Effector memory CD4-positive, alpha-beta T cell (primary cell): ENCODE measurements around the gene PLEKHG7.

Experiments
- DNase-seq, 3 donors: peaks; one replicate each; pipeline ENCODE4 v3.0.0-alpha.2; 2020
- H3K27ac ChIP-seq: 2 replicates; pipeline ENCODE4 v1.7.0; 2013; ENCODE audit warnings: mild to moderate bottlenecking, low read length, moderate library complexity; ENCODE audit not compliant: insufficient read depth, poor library complexity, severe bottlenecking
- H3K27me3 ChIP-seq: replicated peaks from 2 replicates; pipeline ENCODE4 v1.7.0; 2013; ENCODE audit warnings: mild to moderate bottlenecking, low read length; ENCODE audit not compliant: insufficient read depth, control insufficient read depth, poor library complexity, severe bottlenecking
- H3K36me3 ChIP-seq: 2 replicates; pipeline ENCODE4 v1.7.0; 2013; ENCODE audit warnings: mild to moderate bottlenecking, low read length, moderate library complexity; ENCODE audit not compliant: control insufficient read depth, insufficient read depth
- H3K4me1 ChIP-seq: 2 replicates; pipeline ENCODE4 v1.7.0; 2013; ENCODE audit warnings: low read length, mild to moderate bottlenecking; ENCODE audit not compliant: control insufficient read depth, insufficient read depth, poor library complexity, severe bottlenecking
- H3K4me3 ChIP-seq: 2 replicates; pipeline ENCODE4 v1.7.0; 2013; ENCODE audit warnings: low read length, low read depth, mild to moderate bottlenecking; ENCODE audit not compliant: insufficient read depth, poor library complexity, severe bottlenecking
- H3K9me3 ChIP-seq: 2 replicates; pipeline ENCODE4 v1.7.0; 2013; ENCODE audit warnings: mild to moderate bottlenecking, low read length, moderate library complexity; ENCODE audit not compliant: control insufficient read depth

PLEKHG7 gene

GRCh38 chr12:92729773-92730305 lies 27.1 kb downstream of the PLEKHG7 start:
- Histone ChIP-seq H3K4me1 (no peaks in the 10 kb centered on the region), H3K4me3 (no peak overlapping the region), H3K27me3 (no peaks in the 10 kb centered on the region), H3K27ac (no peak overlapping the region), H3K9me3 (peaks cover under 1% of the 10 kb centered on the region), H3K36me3 (no peaks in the 10 kb centered on the region)
- no peak for DNase-seq

DNA sequence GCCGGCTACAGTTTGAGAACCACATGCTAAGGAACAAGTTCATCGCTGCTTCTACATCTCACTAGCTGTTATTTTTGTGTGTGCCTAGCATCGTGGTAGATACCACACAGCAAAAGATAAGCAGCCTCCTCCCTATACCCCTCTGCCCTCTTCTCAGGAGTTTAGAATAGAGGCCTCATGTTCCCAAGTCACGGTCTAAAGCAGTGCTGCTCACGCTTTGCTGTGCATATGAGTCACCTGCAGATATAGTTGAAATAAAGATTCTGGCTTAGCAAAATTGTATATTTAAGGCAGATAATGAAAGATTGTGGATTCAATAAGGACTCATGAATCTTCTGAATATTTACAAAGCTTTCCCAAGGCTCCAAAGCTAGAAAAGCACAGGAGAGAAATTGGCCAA lies 28.0 kb downstream of the PLEKHG7 start:
- Histone ChIP-seq H3K4me3 (no peak overlapping the region), H3K27me3 (no peaks in the 10 kb centered on the region)
- no peak for DNase-seq

DNA sequence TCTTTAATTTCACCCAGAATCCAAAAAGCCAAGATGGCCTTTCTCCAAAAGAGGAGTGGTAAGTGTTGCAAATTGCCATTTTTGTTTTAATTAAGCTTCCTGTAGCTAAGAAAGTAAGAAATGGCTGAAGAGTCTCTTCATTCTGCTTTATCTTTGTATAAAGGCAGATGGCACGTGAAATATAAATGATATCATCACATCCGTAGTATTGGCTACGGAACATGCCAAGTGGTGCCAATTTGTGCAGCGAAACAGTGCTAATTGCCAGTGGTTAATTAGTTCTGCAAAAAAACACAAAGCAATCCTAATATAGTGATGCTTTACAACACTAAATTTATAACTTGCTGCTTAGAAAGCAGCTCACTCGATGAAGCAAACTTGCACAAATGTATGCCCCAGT lies 29.4 kb downstream of the PLEKHG7 start:
- DNase-seq: no peak
- no peak overlapping the region for H3K27ac ChIP-seq
- H3K4me1 ChIP-seq: no peaks in the 10 kb centered on the region
- H3K9me3 ChIP-seq: no peaks in the 10 kb centered on the region
- H3K4me3 ChIP-seq: no peak overlapping the region
- H3K36me3 ChIP-seq: no peaks in the 10 kb centered on the region
- no peaks in the 10 kb centered on the region for H3K27me3 ChIP-seq

More for the DNA sequence above, 28.0 kb downstream of the PLEKHG7 start:
- Histone ChIP-seq H3K36me3 (no peaks in the 10 kb centered on the region), H3K4me1 (no peaks in the 10 kb centered on the region), H3K27ac (no peak overlapping the region), H3K9me3 (no peaks in the 10 kb centered on the region)

- no peaks in the 10 kb centered on the region for H3K9me3 ChIP-seq
- H3K27me3 ChIP-seq: no peaks in the 10 kb centered on the region
- no peak for DNase-seq
- no peaks in the 10 kb centered on the region for H3K4me1 ChIP-seq
- no peak overlapping the region for H3K27ac ChIP-seq
- no peak overlapping the region for H3K4me3 ChIP-seq
- no peaks in the 10 kb centered on the region for H3K36me3 ChIP-seq
These were observed 29.9 kb downstream of the PLEKHG7 start for GRCh38 chr12:92732716-92733115.

GRCh38 chr12:92733181-92733580 lies 30.4 kb downstream of the PLEKHG7 start:
- DNase-seq: no peak
- Histone ChIP-seq H3K27ac (no peak overlapping the region), H3K36me3 (no peaks in the 10 kb centered on the region), H3K9me3 (no peaks in the 10 kb centered on the region), H3K27me3 (no peaks in the 10 kb centered on the region), H3K4me1 (no peaks in the 10 kb centered on the region), H3K4me3 (no peak overlapping the region)

GRCh38 chr12:92733661-92734060 lies 30.9 kb downstream of the PLEKHG7 start:
- no peak overlapping the region for H3K4me3 ChIP-seq
- DNase-seq: no peak
- no peaks in the 10 kb centered on the region for H3K36me3 ChIP-seq
- H3K27ac ChIP-seq: no peak overlapping the region
- H3K4me1 ChIP-seq: no peaks in the 10 kb centered on the region
- H3K27me3 ChIP-seq: no peaks in the 10 kb centered on the region
- no peaks in the 10 kb centered on the region for H3K9me3 ChIP-seq

DNA sequence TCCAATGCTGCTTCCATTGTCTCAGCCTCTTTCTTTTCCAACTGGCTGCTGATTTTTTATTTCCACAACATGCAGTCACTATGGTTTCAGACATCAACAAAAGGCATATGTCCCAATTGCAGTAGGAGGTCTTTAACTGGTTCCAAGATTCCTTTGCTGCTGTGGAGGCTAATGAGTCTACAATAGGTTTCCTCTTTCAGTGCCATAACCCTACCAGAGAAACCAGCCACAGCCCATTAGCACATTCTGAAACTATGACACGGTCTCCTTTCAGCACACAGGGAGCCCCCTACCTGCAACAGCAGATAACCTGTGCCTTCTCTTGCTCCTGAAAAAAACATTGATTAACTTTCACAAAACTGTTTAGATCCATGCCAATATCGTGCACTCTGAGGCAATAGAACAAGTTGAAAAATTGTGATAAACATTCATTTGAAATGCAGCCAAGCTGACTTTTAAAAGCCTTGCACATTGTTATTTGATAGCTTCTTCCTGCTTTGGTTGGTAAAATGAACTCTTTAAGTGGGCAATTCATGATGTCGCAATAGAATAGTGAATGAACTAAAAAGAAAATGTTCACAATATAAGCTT lies 32.4 kb downstream of the PLEKHG7 start:
- no peak for DNase-seq
- Histone ChIP-seq H3K27me3 (no peaks in the 10 kb centered on the region), H3K4me1 (no peaks in the 10 kb centered on the region), H3K27ac (no peak overlapping the region), H3K4me3 (no peak overlapping the region), H3K36me3 (no peaks in the 10 kb centered on the region), H3K9me3 (no peaks in the 10 kb centered on the region)

DNA sequence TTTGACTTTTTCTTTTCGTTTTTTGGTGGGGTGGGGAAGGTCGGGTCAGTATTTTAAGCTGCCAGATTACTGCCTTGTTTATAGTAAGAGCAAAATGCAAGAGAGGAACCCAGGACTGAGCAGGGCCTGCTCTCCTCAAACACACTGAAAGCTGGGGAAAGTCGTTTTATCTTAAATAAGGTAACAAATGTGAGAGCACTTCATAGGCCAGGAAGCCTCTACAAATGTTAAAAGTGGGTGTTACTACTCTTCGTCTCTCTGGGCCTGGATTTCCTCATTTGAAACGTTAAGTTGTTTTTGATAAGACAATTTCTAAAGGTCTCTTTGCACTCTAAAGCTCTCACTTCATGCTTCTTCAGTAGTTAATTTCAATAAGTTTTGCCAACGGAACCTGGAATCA lies 33.8 kb downstream of the PLEKHG7 start:
- no peaks in the 10 kb centered on the region for H3K4me1 ChIP-seq
- H3K27ac ChIP-seq: no peak overlapping the region
- no peaks in the 10 kb centered on the region for H3K27me3 ChIP-seq
- no peaks in the 10 kb centered on the region for H3K36me3 ChIP-seq
- no peak for DNase-seq
- no peaks in the 10 kb centered on the region for H3K9me3 ChIP-seq
- no peak overlapping the region for H3K4me3 ChIP-seq

GRCh38 chr12:92737855-92738850 lies 35.4 kb downstream of the PLEKHG7 start:
- DNase-seq: no peak
- Histone ChIP-seq H3K4me3 (no peak overlapping the region), H3K27ac (no peak overlapping the region), H3K36me3 (no peaks in the 10 kb centered on the region), H3K4me1 (no peaks in the 10 kb centered on the region), H3K27me3 (no peaks in the 10 kb centered on the region), H3K9me3 (no peaks in the 10 kb centered on the region)

DNA sequence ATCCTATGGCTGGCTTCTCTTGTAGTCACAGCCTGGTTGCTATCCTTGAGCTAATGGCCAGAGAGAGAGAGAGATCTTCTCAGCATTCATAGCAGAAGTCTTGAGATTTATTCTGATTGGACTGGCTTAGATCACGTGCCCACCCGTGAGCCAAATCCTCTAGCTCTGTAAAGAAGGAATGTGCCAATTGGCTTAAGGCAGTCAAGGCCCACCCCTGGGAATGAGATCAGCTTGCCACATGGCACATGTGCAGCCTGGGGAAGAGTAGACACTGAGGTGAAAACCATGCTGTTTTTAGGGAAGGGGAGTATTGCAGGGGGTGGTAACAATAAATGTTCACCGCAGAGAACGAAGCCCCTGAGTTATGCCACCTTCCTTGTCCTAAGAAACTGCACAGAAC lies 36.3 kb downstream of the PLEKHG7 start:
- no peak for DNase-seq
- no peaks in the 10 kb centered on the region for H3K4me1 ChIP-seq

More for the DNA sequence above, 36.3 kb downstream of the PLEKHG7 start:
- Histone ChIP-seq H3K4me3 (no peak overlapping the region), H3K27ac (no peak overlapping the region), H3K27me3 (no peaks in the 10 kb centered on the region), H3K9me3 (no peaks in the 10 kb centered on the region), H3K36me3 (no peaks in the 10 kb centered on the region)
